Activated gamma-delta T cell (primary cell): ENCODE data around the gene KLHL9.
"Not testable (repeated sequence)": the region's sequence is repeated elsewhere in the genome, so short reads cannot be mapped to it uniquely, and the experiment has no call there.

Source experiments
- DNase-seq: peaks from one replicate; lab custom pipeline; 2025; lab: John Stamatoyannopoulos, UW
- total RNA-seq, 2 donors: gene quantifications; one replicate each; lab custom pipeline; 2026; lab: John Stamatoyannopoulos, UW

Gene KLHL9, protein sequence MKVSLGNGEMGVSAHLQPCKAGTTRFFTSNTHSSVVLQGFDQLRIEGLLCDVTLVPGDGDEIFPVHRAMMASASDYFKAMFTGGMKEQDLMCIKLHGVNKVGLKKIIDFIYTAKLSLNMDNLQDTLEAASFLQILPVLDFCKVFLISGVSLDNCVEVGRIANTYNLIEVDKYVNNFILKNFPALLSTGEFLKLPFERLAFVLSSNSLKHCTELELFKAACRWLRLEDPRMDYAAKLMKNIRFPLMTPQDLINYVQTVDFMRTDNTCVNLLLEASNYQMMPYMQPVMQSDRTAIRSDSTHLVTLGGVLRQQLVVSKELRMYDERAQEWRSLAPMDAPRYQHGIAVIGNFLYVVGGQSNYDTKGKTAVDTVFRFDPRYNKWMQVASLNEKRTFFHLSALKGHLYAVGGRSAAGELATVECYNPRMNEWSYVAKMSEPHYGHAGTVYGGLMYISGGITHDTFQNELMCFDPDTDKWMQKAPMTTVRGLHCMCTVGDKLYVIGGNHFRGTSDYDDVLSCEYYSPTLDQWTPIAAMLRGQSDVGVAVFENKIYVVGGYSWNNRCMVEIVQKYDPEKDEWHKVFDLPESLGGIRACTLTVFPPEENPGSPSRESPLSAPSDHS
- total RNA-seq, result 69.5 to 84.8 reads per million in 2 donors

DNA sequence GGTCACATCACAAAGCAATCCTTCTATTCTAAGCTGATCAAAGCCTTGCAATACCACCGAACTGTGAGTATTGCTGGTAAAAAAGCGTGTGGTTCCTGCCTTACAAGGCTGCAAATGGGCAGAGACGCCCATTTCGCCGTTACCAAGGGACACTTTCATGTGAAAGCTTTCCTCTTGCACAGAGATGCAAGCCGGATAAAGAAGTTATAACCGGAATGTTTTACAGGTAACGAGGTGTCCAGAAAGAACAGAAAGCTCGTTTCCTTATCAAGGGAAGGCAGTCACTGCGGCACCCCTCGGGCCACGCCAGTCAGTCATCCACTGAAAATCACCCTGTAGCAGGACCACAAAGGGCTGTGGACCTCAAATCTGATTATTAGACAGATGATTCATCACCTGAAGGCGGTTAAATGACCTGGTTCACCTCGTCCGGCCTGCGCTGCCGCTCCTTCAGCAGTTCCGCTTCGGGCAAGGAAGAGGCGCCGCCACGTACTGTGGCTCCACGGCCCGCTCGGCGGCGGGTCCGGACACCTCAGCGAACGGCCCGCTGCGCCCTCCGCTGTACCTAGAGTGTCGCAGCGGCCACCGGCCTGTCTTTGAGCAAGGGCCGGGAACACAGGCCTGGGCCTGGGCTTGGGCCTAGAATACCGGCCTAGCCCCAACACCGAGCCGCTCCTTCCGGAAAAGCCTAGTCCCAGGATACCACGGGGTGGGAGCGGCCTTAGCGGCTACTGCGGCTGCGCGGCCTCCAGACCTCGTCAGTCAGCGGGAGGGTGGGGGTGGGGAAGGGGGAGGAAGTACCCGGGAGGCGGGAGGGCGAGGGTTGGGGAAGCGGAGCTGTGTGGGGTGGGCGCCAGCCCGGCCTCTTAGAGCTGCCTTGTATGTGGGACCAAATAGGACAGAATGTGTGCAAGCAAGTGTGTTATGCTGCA is at the start of gene KLHL9:
TSS of gene KLHL9 (minus strand) at position 704 of the 932 bp plus-strand sequence. CDS start at position 159, 545 bp downstream.
- peak; percentile 76 for DNase-seq

DNA sequence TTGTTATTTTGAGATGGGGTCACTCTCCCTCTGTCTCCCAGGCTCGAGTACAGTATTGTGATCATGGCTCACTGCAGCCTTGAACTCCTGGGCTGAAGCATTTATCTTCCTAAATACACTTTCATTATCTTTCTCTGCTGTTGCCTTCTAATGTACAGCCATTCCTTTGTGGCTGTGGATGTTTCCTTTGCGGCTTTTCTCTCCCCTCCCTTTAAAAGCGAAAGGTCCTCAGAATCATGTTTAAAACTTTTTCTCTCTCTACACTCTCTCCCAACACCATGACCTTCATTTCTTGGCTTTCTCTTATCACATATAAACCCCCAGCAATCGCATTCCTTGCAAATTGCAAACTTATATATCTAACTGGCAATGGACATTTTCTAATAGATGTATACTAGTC is 48.4 kb upstream of the KLHL9 start:
- no peak for DNase-seq

GRCh38 chr9:21381448-21382339 is 46.5 kb upstream of the KLHL9 start:
- no peak for DNase-seq

GRCh38 chr9:21371467-21371866 is 36.3 kb upstream of the KLHL9 start:
- not testable (repeated sequence) for DNase-seq

DNA sequence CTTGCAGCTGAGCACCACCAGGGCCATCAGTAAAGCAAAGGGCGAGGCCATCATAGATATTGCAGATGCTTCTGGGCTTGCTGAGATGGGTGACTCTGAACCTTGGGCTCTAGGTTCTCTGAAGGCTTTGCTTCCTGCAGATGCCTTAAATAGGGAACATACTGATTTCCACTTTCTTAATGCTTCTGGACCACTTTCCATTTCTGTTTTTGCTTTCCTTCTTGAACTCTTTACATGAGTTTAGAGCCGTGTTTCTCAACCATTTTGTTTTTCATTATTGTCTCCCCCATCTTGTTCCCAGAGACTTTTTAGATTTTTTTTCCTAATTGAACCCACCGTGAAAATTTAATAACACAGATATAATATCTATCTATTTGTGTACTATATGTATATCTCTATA is 32.8 kb upstream of the KLHL9 start, which contains the start of gene IFNA13:
TSS of gene IFNA13 (minus strand) at position 101 of the 400 bp plus-strand sequence. CDS start at position 54, 47 bp downstream.
- no peak for DNase-seq

DNA sequence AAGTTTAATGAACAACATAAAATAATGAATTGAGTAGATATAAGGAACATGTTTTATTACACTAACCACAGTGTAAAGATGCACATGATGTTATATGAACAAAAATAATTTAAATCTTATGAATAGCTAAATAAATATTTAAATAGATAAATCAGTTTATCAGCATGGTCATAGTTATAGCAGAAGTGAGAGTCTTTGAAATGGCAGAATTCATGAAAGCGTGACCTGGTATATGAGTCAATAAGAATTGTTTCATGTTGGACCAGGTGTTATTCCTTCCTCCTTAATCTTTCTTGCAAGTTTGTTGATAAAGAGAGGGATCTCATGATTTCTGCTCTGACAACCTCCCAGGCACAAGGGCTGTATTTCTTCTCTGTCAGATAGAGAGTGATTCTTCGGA is 32.0 kb upstream of the KLHL9 start:
- DNase-seq, result not testable (repeated sequence)

DNA sequence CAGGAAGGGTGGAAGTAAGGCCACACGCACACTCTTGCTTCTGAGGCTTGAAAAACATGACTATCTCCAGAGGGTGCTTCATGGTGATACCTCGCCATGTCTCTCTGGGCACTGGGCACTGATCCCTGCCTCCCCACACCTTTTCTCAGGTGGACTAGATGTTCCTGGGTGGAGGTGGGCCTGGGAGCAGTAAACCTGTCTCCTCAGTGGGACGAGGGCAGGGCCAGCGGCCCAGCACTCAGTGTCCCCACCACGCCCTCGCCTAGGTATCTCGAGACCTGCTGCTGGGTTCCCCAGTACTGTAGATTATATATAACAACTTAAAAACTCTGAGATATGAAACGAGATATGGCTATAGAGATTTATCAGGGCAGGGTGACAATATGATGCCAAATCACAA is 27.1 kb upstream of the KLHL9 start:
- DNase-seq, result no peak

- no peak for DNase-seq
These were observed 22.6 kb upstream of the KLHL9 start for GRCh38 chr9:21357479-21358460.

DNA sequence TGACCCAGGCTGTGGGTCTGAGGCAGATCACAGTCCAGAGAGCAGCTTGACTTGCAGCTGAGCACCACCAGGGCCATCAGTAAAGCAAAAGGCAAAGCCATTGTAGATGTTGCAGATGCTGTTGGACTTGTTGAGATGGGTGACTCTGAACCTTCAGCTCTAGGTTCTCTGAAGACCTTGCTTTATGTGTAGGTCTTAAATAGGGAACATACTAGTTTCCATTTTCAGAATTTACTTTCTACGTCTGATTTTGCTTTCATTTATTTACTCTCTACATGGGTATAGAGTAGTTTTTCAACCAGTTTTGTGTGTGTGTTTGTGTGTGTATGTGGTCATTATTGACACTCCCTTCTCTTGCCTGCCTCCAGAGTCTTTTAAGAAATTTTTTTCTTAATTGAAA is 15.6 kb upstream of the KLHL9 start, which contains the start of gene IFNA6:
TSS of gene IFNA6 (minus strand) at position 101 of the 400 bp plus-strand sequence. CDS start at position 101, 0 bp downstream.
- no peak for DNase-seq

DNA sequence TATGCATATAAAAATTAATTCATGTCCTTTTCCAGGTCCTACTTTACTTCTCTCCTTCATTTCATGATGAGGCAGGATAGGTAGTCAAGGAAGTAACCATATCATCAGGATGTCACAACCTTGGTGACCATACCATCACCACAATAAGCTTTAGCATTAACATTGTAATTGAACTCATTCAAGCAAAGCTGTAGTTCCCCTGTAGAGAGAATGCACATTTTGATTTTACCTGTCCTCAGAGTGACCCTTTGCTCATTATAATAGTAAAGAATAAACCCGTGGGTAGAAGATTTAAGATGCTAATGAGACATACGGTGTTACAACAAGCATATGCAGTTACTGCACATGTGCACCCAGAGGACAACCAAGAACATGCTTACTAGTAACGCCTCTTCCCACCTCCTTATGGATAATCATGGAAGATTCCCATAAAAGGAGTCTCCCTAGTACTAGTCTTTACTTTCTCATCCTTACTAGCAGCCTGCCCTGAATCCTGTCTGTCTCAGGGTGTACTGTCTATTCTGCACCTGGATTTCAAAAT is 13.3 kb upstream of the KLHL9 start:
- DNase-seq, result no peak

- no peak for DNase-seq
These were observed 5.5 kb upstream of the KLHL9 start for GRCh38 chr9:21340735-21341134.

DNA sequence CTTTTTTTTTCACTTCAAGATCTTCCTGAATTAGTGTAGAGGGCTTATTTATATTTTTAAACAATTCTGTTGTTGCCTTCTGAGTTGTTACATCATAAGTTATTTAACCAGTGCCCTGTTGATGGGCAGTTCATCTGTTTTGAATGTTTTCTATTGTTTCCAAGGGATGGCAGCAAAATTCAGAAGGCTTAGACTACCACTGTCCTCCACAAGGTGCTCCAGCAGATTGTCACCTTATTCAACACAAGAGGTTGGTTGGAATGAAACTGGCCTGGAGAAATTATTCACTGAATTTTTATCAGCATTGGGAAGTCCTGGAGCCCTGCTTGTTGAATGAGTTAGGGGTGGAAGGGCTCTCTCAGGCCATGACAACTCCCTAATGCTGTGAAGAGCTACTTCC is 1.3 kb upstream of the KLHL9 start:
- DNase-seq, result no peak

DNA sequence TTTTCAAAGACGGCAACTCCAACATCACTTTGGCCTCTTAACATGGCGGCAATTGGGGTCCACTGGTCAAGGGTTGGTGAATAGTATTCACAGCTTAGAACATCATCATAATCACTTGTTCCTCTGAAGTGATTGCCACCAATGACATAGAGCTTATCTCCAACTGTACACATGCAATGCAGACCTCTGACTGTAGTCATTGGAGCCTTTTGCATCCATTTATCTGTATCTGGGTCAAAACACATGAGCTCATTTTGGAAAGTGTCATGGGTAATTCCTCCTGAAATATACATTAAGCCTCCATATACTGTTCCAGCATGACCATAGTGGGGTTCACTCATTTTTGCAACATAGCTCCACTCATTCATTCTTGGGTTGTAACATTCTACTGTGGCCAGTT is 2.0 kb downstream of the KLHL9 start:
- DNase-seq, result no peak

GRCh38 chr9:21331676-21332402 is 3.4 kb downstream of the KLHL9 start:
- DNase-seq, result no peak

- DNase-seq, result no peak
These were observed 8.6 kb downstream of the KLHL9 start for GRCh38 chr9:21326526-21327139.

DNA sequence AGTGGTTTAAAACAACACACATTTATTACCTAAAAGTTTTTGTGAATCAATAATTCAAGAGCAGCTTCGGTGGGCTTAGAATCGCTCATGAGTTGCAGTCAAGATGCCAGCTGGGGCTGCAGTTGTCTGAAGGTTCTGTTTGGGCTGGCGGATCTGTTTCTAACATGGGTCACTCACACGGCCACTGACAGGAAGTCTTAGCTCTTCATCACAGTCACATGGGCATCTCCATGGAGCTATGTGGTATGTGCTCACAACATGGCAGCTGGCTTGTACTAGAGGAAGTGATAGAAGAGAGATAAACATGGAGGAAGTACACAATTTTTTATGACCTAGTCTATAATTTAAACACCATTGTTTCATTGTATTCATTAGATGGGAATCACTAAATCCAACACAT is 11.2 kb downstream of the KLHL9 start:
- DNase-seq, result no peak

- DNase-seq, result no peak
These were observed 12.2 kb downstream of the KLHL9 start for GRCh38 chr9:21322911-21323461.

DNA sequence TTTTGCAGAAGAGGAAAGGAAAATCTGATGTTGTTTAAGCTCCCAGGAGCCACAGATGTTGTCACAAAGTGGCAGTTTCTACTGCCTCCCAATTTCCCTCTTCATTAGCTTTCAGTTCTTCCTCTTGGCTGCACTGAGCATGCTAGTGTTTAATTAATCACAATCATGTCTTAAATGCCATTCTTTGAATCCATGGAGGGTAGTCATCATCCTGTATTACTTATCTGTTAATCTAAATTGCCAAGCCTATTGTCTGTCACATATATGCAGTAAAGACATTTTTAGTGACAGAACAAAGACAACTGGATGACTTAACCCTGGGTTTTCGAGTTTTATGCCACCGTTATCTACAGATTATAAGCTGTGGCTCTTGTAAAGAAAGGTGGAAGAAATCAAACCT is 14.7 kb downstream of the KLHL9 start:
- no peak for DNase-seq
